Measurements from ENCODE around the gene DNM1.
"Not testable (repeated sequence)": the region's sequence is repeated elsewhere in the genome, so short reads cannot be mapped to it uniquely, and the experiment has no call there.

DNM1 gene

DNA sequence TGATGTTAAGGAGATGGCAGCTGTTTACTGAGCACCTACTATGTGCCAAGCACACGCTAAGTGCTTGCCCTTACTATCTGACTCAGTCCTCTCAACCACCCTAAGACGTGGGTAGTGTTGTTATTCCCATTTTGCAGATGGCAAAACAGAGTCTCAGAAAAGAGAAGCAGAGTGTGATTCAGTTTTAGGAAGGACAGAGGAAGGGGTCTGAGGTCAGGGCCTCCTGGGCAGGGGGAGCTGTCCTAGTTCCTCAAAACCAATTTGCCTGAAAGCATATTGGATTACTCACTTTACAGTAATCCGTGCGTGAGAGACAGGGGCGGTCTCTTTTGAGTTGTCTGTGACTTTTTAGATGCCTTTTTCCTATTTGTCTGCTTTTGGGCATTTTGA is 23.2 kb downstream of the DNM1 start:
- H2AFZ ChIP-seq (ENCODE audit: low read length): no peak overlapping the region
- H3K79me2 ChIP-seq (ENCODE audit: insufficient read depth, low read length): no peaks in the 10 kb centered on the region
- no peak overlapping the region for H3K9ac ChIP-seq (ENCODE audit: low read length)
- H3K27ac ChIP-seq (ENCODE audit: low read depth, low read length, poor library complexity, severe bottlenecking): no peak overlapping the region
- H3K27me3 ChIP-seq (ENCODE audit: insufficient read depth, low read length): peaks cover 9% of the 10 kb centered on the region; the same call in 1 of the 2 replicates
- H3K36me3 ChIP-seq (ENCODE audit: insufficient read depth, low read length): no peaks in the 10 kb centered on the region
- no peak overlapping the region for H3K4me3 ChIP-seq (ENCODE audit: low read depth, low read length, poor library complexity, severe bottlenecking)
- H3K9me3 ChIP-seq (ENCODE audit: low read length): no peaks in the 10 kb centered on the region
- no peaks in the 10 kb centered on the region for H3K9me2 ChIP-seq (ENCODE audit: low read depth, low read length)
- no peaks in the 10 kb centered on the region for H3K4me1 ChIP-seq (ENCODE audit: insufficient read depth, low read length, severe bottlenecking)
- TF ChIP-seq, protein P1, sequence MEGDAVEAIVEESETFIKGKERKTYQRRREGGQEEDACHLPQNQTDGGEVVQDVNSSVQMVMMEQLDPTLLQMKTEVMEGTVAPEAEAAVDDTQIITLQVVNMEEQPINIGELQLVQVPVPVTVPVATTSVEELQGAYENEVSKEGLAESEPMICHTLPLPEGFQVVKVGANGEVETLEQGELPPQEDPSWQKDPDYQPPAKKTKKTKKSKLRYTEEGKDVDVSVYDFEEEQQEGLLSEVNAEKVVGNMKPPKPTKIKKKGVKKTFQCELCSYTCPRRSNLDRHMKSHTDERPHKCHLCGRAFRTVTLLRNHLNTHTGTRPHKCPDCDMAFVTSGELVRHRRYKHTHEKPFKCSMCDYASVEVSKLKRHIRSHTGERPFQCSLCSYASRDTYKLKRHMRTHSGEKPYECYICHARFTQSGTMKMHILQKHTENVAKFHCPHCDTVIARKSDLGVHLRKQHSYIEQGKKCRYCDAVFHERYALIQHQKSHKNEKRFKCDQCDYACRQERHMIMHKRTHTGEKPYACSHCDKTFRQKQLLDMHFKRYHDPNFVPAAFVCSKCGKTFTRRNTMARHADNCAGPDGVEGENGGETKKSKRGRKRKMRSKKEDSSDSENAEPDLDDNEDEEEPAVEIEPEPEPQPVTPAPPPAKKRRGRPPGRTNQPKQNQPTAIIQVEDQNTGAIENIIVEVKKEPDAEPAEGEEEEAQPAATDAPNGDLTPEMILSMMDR (IDR thresholded peaks at IDR 0.05; ENCODE audit: low read length): no peak
- TF ChIP-seq EZH2 (IDR thresholded peaks at IDR 0.05; ENCODE audit: borderline replicate concordance, low read length): no peak
- H3K4me2 ChIP-seq (ENCODE audit: low read length): no peak overlapping the region
- H4K20me1 ChIP-seq (ENCODE audit: insufficient read depth, low read length): no peaks in the 10 kb centered on the region
- no peaks in the 10 kb centered on the region for H3F3A ChIP-seq (ENCODE audit: insufficient read depth, low read length)

DNA sequence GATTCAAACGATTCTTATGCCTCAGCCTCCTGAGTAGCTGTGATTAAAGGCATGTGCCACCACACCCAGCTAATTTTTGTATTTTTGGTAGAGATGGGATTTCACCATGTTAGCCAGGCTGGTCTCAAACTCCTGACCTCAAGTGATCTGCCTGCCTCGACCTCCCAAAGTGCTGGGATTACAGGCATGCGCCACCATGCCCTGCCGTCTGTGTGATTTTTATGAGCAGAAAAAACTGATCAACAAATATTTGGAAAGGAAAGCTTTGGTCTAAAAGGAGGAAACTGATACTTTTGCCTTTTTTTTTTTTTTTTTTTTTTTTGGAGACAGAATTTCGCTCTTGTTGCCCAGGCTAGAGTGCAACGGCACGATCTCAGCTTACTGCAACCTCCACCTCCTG is 27.7 kb downstream of the DNM1 start:
- H3K4me3 ChIP-seq (ENCODE audit: low read depth, low read length, poor library complexity, severe bottlenecking); H3K9me2 ChIP-seq (ENCODE audit: low read depth, low read length); H3K27me3 ChIP-seq (ENCODE audit: insufficient read depth, low read length); H3K27ac ChIP-seq (ENCODE audit: low read depth, low read length, poor library complexity, severe bottlenecking); H3K4me2 ChIP-seq (ENCODE audit: low read length); H3K79me2 ChIP-seq (ENCODE audit: insufficient read depth, low read length); H3K9ac ChIP-seq (ENCODE audit: low read length); H2AFZ ChIP-seq (ENCODE audit: low read length); H4K20me1 ChIP-seq (ENCODE audit: insufficient read depth, low read length); H3K36me3 ChIP-seq (ENCODE audit: insufficient read depth, low read length); H3F3A ChIP-seq (ENCODE audit: insufficient read depth, low read length); H3K9me3 ChIP-seq (ENCODE audit: low read length); H3K4me1 ChIP-seq (ENCODE audit: insufficient read depth, low read length, severe bottlenecking): not testable (repeated sequence)

DNA sequence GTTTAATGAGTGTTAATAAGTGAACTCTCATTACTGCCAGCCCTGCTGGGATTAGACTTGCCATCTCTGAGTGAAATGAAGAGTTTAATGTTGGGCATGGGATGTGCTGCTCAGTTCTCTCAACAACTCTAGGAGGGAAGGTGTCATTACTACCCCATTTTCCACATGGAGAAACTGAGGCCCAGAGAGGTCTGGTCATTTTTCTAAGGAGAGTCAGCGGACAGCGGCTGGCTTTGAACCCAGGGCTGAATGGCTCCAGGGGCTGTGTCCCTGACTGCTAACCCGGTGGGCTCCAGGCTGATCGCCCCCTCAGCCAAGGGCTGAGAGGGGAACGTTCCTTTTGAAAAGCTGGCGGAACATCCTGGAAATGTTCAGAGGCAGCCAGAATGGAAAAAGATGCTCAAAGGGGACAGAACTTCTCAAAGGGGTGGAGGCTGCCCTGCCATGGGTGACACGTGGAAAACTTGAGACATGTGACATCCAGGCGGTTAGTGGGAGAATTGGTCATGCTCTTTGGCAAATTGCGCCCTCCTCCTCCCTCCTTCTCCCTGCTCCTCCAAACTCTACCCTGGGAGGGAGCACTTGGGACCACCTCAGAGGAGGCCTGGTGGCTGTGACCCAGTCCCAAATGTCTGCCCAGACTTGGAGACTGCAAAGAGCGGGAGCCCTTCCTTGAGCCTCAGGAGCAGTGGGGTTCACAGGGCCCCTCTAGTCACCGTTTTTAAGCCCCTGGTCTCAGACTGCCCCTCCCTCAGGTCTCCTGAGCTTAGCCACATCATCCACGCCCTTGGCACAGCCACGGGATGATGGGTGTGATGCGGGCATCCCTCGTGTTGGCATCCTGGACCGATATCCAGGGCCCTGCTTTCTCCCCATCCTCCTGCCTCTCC is 28.7 kb downstream of the DNM1 start:
- no peak overlapping the region for H3K27ac ChIP-seq (ENCODE audit: low read depth, low read length, poor library complexity, severe bottlenecking)
- H3K4me2 ChIP-seq (ENCODE audit: low read length): no peak overlapping the region
- H3K9me2 ChIP-seq (ENCODE audit: low read depth, low read length): no peaks in the 10 kb centered on the region
- no peaks in the 10 kb centered on the region for H3K9me3 ChIP-seq (ENCODE audit: low read length)
- TF ChIP-seq EZH2 (IDR thresholded peaks at IDR 0.05; ENCODE audit: borderline replicate concordance, low read length): no peak
- TF ChIP-seq, protein P1 (IDR thresholded peaks at IDR 0.05; ENCODE audit: low read length): no peak
- no peaks in the 10 kb centered on the region for H3F3A ChIP-seq (ENCODE audit: insufficient read depth, low read length)
- H3K4me1 ChIP-seq (ENCODE audit: insufficient read depth, low read length, severe bottlenecking): no peaks in the 10 kb centered on the region
- H2AFZ ChIP-seq (ENCODE audit: low read length): no peak overlapping the region
- no peaks in the 10 kb centered on the region for H4K20me1 ChIP-seq (ENCODE audit: insufficient read depth, low read length)
- H3K9ac ChIP-seq (ENCODE audit: low read length): no peak overlapping the region
- H3K4me3 ChIP-seq (ENCODE audit: low read depth, low read length, poor library complexity, severe bottlenecking): no peak overlapping the region
- peaks cover 3% of the 10 kb centered on the region; the same call in 1 of the 2 replicates for H3K27me3 ChIP-seq (ENCODE audit: insufficient read depth, low read length)
- H3K36me3 ChIP-seq (ENCODE audit: insufficient read depth, low read length): no peaks in the 10 kb centered on the region
- no peaks in the 10 kb centered on the region for H3K79me2 ChIP-seq (ENCODE audit: insufficient read depth, low read length)

Measured in OCI-LY1 (cell line).